ENCODE data around the gene ALDH1A2.
"Not testable (repeated sequence)": the region's sequence is repeated elsewhere in the genome, so short reads cannot be mapped to it uniquely, and the experiment has no call there.

ALDH1A2 gene

GRCh38 chr15:58065445-58066041 is at the start of gene ALDH1A2:
Gene ALDH1A2 (minus strand): TSS chr15:58065711. CDS start chr15:58065650, 61 bp downstream.
- DNase-seq = no peak

GRCh38 chr15:58114812-58115211 is 49.3 kb upstream of the ALDH1A2 start:
- DNase-seq = no peak

DNA sequence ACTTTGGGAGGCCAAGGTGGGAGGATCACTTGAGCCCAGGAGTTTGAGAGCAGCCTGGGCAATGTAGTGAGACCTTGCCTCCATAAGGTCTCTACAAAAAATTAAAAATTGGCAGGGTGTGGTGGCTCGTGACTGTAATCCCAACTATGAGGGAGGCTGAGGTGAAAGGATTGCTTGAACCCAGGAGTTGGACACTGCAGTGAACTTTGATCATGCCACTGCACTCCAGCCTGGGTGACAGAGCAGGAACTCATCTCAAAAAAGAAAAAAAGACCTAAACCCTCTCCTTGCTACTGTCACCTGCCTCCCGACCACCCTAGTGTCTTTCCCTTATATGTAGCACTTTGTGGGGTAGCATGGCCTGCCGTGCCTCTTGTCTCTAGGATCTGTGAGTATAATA is 48.9 kb upstream of the ALDH1A2 start:
- DNase-seq = no peak

- not testable (repeated sequence) for DNase-seq
Observed at GRCh38 chr15:58113358-58113757, 47.8 kb upstream of the ALDH1A2 start.

- DNase-seq = no peak
Observed at GRCh38 chr15:58111718-58112104, 46.2 kb upstream of the ALDH1A2 start.

DNA sequence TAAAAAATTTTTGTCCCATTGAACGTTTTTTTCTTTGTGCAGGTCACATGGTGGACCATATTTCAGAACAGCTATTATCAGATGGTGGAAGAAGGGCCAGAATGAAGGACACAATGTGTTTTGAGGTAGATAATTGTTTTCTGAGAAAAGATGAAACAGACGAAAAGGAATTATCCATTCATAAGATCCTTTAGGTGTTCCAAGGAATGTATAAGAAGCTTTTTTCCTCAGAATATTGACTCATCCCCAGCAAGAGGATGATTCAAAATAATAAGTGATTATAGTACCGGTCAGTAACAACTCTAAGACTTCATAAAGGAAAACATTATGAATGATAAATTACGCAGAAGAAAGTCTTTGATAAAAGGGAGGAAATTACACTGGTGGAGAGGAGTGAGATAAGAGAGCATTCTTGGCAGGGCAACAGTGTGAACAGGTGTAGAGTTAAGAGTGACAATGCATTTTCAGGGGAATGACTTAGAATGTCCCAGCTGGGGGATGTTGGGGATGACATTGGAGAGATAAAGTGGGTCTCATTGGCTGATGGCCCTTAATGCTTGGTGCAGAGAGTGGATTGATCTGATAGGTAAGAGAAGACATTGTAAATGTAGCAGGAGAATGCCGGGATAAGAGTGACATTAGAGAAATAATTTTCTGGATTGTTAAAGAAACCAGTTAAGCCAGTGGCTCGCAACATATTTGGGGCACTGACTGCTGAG is 45.6 kb upstream of the ALDH1A2 start:
- no peak for DNase-seq

DNA sequence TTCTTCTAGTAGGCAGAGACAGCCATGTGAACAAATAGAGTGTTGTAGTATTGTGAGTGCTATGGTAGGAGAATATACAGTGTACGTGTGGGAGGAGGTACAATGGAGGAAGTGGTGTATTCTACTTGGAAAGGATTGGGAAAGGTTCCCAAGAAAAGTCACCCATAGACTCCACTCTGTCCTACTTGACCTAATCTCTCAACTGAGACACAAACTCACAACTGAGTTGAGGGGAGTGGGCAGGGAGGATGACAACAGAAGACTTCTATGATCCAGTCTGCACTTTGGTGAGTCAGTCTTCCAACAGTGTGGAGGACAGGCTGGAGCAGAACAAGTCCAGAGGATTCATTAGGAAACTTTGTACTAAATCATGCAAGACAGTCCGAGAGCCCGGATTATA is 43.9 kb upstream of the ALDH1A2 start:
- no peak for DNase-seq

- no peak for DNase-seq
Observed at GRCh38 chr15:58108117-58108516, 42.6 kb upstream of the ALDH1A2 start.

DNA sequence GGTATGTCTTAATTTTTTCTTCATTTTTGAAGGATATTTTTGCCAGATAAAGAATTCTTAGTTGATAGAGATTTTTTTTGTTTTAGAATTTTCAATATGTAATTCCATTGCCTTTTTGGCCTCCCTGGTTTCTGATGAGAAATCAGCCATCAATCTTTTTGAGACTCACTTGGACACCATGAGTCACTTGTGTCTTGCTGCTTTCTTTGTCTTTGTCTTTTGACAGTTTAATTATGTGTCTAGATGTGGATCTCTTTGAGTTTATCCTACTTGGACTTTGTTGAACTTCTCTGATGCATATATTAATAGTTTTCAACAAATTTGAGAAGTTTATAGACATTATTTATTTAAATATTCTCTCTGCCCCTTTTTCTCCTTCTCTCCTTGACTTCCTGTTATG is 38.0 kb upstream of the ALDH1A2 start:
- no peak for DNase-seq

- no peak for DNase-seq
Observed at GRCh38 chr15:58096529-58097084, 31.1 kb upstream of the ALDH1A2 start.

DNA sequence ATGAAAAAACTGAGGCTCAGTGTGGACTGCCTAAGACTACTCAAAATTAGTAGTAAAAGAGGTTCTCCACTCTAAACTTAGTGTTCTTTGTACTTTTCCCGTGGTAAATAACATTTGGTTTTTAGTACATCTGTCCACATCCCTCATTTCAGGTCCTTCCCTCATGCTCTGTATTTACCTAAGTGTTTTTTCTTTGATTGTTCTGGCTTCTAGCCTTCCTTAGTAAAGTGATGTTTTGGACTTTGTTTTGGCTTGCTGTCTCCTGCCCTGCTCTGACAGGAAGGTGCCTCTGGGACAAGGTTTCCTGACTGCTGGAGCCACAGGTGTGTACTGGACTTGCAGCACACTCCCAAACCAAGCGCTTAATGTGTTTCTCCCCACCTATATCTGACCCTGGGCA is 29.9 kb upstream of the ALDH1A2 start:
- DNase-seq = no peak

DNA sequence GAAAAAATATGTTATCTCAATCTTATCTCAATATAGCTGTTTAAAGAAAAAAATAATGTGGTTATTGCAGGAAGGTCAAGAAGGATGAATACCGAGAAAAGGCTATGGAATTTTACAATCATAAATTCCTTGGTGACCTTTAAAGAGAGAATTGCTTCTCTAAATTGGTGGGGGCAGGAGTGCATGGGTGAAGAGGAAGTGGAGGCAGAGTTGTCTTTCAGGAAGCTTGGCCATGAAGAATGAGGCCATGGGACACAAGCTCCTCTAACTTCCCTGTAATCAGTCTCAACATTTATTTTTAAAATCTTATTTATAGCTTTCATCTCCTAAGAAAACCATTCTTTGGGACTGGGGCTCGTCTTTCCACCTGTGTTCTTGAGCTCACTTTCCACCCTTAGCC is 22.4 kb upstream of the ALDH1A2 start:
- DNase-seq = no peak

DNA sequence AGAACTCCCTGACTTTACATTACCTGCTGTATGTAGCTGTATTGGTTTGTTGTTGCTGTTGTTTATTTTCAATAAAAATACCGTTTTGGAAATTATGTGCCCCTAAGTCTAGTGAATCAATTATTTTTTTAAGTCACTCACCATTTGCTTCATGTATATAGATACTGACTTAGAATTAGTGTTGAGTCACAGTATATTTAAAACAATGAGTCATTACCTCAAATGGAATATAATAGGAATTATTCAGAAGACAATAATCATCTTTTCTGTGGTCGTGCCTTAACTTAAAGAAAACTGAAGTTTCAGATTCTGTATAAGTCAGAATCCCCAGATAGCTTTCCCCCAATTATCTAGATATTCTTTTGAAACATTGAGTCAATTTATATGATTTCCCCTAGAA is 21.0 kb upstream of the ALDH1A2 start:
- no peak for DNase-seq

GRCh38 chr15:58083526-58083925 is 18.0 kb upstream of the ALDH1A2 start:
- no peak for DNase-seq

GRCh38 chr15:58081891-58082290 is 16.4 kb upstream of the ALDH1A2 start:
- DNase-seq = no peak

GRCh38 chr15:58081456-58081855 is 15.9 kb upstream of the ALDH1A2 start:
- no peak for DNase-seq

- DNase-seq = not testable (repeated sequence)
Observed at GRCh38 chr15:58080959-58081358, 15.4 kb upstream of the ALDH1A2 start.

GRCh38 chr15:58080398-58080797 is 14.9 kb upstream of the ALDH1A2 start:
- no peak for DNase-seq

GRCh38 chr15:58078591-58078990 is 13.1 kb upstream of the ALDH1A2 start:
- DNase-seq = no peak

DNA sequence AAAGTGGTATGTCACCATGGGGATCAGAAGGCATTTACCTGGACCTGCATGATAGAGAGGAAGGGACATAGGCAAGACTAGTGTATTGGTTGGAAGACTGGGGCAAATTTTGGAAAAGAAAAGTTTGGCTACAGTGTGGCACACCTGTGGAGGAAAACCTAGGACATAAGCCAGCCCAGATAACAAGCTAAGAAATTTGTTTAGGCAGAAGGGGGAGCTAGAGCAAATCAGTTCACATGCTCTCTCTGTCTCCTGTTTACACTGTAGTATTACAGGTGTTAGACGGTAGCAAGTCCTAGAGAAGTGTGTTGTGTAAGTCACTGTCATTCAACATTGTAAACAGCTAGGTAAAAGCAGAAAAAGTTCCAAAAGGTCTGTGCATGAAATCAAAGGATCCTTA is 11.9 kb upstream of the ALDH1A2 start:
- DNase-seq = peak; percentile 17

DNA sequence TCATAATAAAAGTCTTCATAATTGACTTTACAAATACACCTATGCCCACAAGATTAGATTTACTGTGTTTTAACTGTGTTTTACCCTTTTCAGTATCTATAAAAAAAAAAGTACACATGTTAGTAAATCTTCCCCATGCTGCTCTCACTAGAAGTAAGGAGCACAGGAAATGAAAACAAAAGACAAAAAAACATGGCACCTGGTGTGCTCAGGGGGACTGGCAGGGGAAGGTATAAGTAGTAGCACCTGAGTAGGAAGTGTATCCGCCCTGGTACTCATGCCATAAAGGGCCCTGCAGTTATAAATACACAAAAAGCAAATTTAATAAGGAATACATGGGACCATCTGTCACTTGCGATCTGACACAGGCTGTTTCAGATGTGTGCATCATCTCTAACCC is 8.9 kb upstream of the ALDH1A2 start:
- DNase-seq = no peak

DNA sequence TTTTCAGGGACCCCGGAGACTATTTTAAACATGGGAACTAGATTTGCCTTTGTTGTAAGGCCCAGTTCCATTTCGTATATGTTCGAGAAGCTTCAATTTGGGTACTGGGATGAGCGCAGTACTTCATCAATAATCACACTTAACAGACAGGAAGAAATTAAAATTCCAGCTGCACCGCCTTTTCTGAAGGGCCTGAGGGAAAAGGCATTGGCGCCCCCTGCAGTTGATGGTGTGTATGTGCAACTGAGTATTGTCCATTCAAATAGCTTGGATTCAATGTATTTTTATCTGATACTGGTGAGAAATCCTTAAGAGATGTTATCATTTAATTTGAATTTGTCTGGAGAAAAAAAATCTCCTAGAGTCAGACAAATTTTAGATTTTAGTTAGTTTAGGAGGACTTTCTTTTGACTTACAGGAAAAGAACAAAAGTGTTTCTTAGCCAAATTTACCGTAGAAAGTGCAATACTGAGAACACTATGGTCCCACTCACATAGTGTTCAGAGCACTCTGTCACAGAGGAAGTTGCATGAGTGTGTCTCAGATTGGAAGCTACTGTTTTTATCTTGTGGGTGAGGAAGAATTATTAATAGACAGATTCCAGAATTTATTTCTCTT is 5.4 kb upstream of the ALDH1A2 start:
- no peak for DNase-seq

GRCh38 chr15:58069008-58069407 is 3.5 kb upstream of the ALDH1A2 start:
- no peak for DNase-seq
